GM12878 (cell line): ENCODE measurements around the gene GP9. TPM values are rescaled to one million over a fixed set of nuclear protein-coding genes. Genes with fewer than 3 reads are reported as not detected.

ENCODE experiments used
- ATAC-seq: fragments of 200-7000 bp; cut with Tn5 transposase; 3 replicates; pipeline ENCODE4 v1.9.1; 2020; ENCODE audit warnings: mild to moderate bottlenecking, moderate library complexity
- BruUV-seq: library from RNA; stranded (reverse); fragments of 400-500 nt; replicated peaks from 2 replicates; lab custom pipeline; 2021; lab: Mats Ljungman, UMichigan
- CTCF ChIA-PET: fragments of 300-600 bp; sonication (Branson Sonifier 250); formaldehyde crosslinking; extraction: SDS; loops from one replicate; lab custom pipeline; 2021; ENCODE audit warnings: inconsistent platforms; lab: Yijun Ruan, JAX
- POLR2A ChIA-PET: fragments of 350-600 bp; formaldehyde crosslinking; extraction: SDS; loops from one replicate; lab custom pipeline; 2021; ENCODE audit warnings: inconsistent platforms; lab: Charles Lee
- RAD21 ChIA-PET: fragments of 300-600 bp; sonication (Branson Sonifier 250); formaldehyde crosslinking; loops from one replicate; lab custom pipeline; 2023; ENCODE audit warnings: antibody characterized with exemption; ENCODE audit not compliant: unreplicated experiment; lab: Charles Lee
- SMC1A ChIA-PET: fragments of 300-600 bp; sonication (Branson Sonifier 250); formaldehyde crosslinking; loops from one replicate; lab custom pipeline; 2023; ENCODE audit not compliant: unreplicated experiment, uncharacterized antibody; lab: Charles Lee
- DNase-seq: peaks from one replicate; pipeline ENCODE4 v3.0.0-alpha.2; 2011; ENCODE audit warnings: low read depth, low spot score
- FAIRE-seq: peaks from 3 replicates; lab custom pipeline; 2011; peaks lifted over from hg19 to GRCh38; lab: Jason Lieb, UNC
- H2AFZ ChIP-seq: 2 replicates; pipeline ENCODE4 v1.6.0; 2011; ENCODE audit warnings: low read depth, low read length, control low read depth; ENCODE audit not compliant: control insufficient read depth
- H3K27ac ChIP-seq: 2 replicates; pipeline ENCODE4 v1.5.1; 2011; ENCODE audit warnings: control low read depth; ENCODE audit not compliant: control insufficient read depth, insufficient read depth
- H3K27me3 ChIP-seq, 2 experiments: replicated peaks in 1 of 2; 2 replicates each; pipeline versions ENCODE4 v1.6.0 to v1.6.1; 2011; ENCODE audit warnings: low read length in 1 of 2; ENCODE audit not compliant: control insufficient read depth in 2 of 2, insufficient read depth in 2 of 2
- H3K36me3 ChIP-seq, 2 experiments: 2 replicates each; pipeline ENCODE4 v1.5.1; 2011; ENCODE audit warnings: low read length in 1 of 2; ENCODE audit not compliant: control insufficient read depth in 2 of 2, insufficient read depth in 2 of 2
- H3K4me1 ChIP-seq: 2 replicates; pipeline ENCODE4 v1.6.1; 2011; ENCODE audit warnings: mild to moderate bottlenecking, low read length, moderate library complexity, mixed read lengths; ENCODE audit not compliant: control insufficient read depth, insufficient read depth
- H3K4me2 ChIP-seq: 2 replicates; pipeline ENCODE4 v1.6.0; 2011; ENCODE audit warnings: control low read depth; ENCODE audit not compliant: control insufficient read depth, insufficient read depth
- H3K4me3 ChIP-seq: fragments of 200-600 bp; sonication (generic); 2 replicates; pipeline ENCODE4 v1.5.1; 2016
- H3K79me2 ChIP-seq: 2 replicates; pipeline ENCODE4 v1.6.0; 2011; ENCODE audit warnings: low read length; ENCODE audit not compliant: control insufficient read depth, insufficient read depth
- H3K9ac ChIP-seq: 2 replicates; pipeline ENCODE4 v1.8.0; 2011; ENCODE audit warnings: low read length, control low read depth, mixed read lengths; ENCODE audit not compliant: control insufficient read depth, insufficient read depth
- H3K9me3 ChIP-seq: replicated peaks from 3 replicates; pipeline ENCODE4 v1.5.1; 2011; ENCODE audit warnings: mild to moderate bottlenecking, low read length; ENCODE audit not compliant: control insufficient read depth, insufficient read depth
- H4K20me1 ChIP-seq: 2 replicates; pipeline ENCODE4 v1.6.0; 2011; ENCODE audit not compliant: control insufficient read depth, insufficient read depth
- CBFB ChIP-seq: IDR thresholded peaks from 2 replicates; pipeline ENCODE4 v1.6.1; 2016; ENCODE audit warnings: antibody characterized with exemption, low read depth
- KLF5 ChIP-seq: fragments of 450-650 bp; IDR thresholded peaks from 2 replicates; pipeline ENCODE4 v1.6.1; 2014; ENCODE audit warnings: mild to moderate bottlenecking; ENCODE audit not compliant: partially characterized antibody
- MTA2 ChIP-seq: fragments of 450-650 bp; IDR thresholded peaks from 2 replicates; pipeline ENCODE4 v1.6.1; 2016; ENCODE audit warnings: low read depth, mild to moderate bottlenecking, moderate library complexity
- MXI1 ChIP-seq: fragments of 150-350 bp; IDR thresholded peaks from 2 replicates; pipeline ENCODE4 v1.6.1; 2011; ENCODE audit warnings: low read depth, mild to moderate bottlenecking, inconsistent platforms, low read length, improper control_type of control experiment
- WGBS: methylation state at CpG from one replicate; pipeline ENCODE4 v1.1.6; 2016; ENCODE audit warnings: low lambda C conversion rate; ENCODE audit not compliant: insufficient replicate concordance, insufficient coverage; ENCODE audit errors: missing lambda C conversion rate; 5-methylcytosine and 5-hydroxymethylcytosine counted together
- in situ Hi-C: fragments of 300-500 bp; cut with MboI; formaldehyde crosslinking; loops from 9 replicates; pipeline ENCODE4 v1.14.3; 2018; ENCODE audit warnings: mixed read lengths
- intact Hi-C: fragments of 100-400 bp; cut with micrococcal nuclease; formaldehyde crosslinking; loops from one replicate; pipeline ENCODE4 v1.14.2; 2022; ENCODE audit not compliant: unreplicated experiment
- polyA plus RNA-seq, 11 experiments: library from polyadenylated mRNA; depleted of rRNA in 4 of 11; unstranded in 6 of 11; stranded (reverse) in 5 of 11; fragments of >200 nt; fragmentation: Nextera tagmentation in 4 of 11; fragmentation: Illumina TruSeq in 1 of 11; extraction: Ambion mirVana in 4 of 11; extraction: Trizol in 1 of 11; gene quantifications; 1 replicate in 1 of 11; 2 replicates in 10 of 11; pipeline versions ENCODE4 v1.2.1 to v1.2.3, GENCODE V29; 2011 to 2016; ENCODE audit warnings: inconsistent platforms in 2 of 11, missing spikeins in 2 of 11, low read depth in 1 of 11
- total RNA-seq, 4 experiments: library from RNA; depleted of rRNA in 3 of 4; stranded (reverse); fragments of >200 nt in 3 of 4; fragmentation: Illumina TruSeq in 1 of 4; extraction: Trizol in 1 of 4; gene quantifications; 2 replicates each; pipeline versions ENCODE4 v1.2.1 to v1.2.3, GENCODE V29; 2013 to 2021

Gene GP9
- total and polyA plus RNA-seq, 10 of the 15 experiments (the other 5 are each of a cell fraction or from before 2014, with no cell fraction given), result 0.15 TPM; not detected in 9

- 53% methylated on average over 15 of the region's 15 CpGs for WGBS
- H2AFZ ChIP-seq, result no peak overlapping the region
- H3K4me1 ChIP-seq, result no peaks in the 10 kb centered on the region
- POLR2A ChIA-PET, result no interaction called here
- RAD21 ChIA-PET, result no interaction called here
- SMC1A ChIA-PET, result interaction anchor here (0.9 to 1.0 kb wide), 2 partner anchors 13 to 34 kb away, joined by 3 read pairs; no protein-coding TSS in a partner anchor
- no peak overlapping the region for H3K4me3 ChIP-seq
- no peaks in the 10 kb centered on the region for H3K9me3 ChIP-seq
- no peak for FAIRE-seq
- CTCF ChIA-PET, result interaction anchor here (1.1 to 2.5 kb wide), 2 partner anchors 13 to 70 kb away, joined by 3 to 10 read pairs; no protein-coding TSS in a partner anchor
- intact Hi-C loops (no loop called here), in situ Hi-C loops (no loop called here)
- H3K79me2 ChIP-seq, result no peaks in the 10 kb centered on the region
- H3K27me3 ChIP-seq, result no peaks in the 10 kb centered on the region; a peak in 2 of 4 replicates
- H3K4me2 ChIP-seq, result no peak overlapping the region
- H4K20me1 ChIP-seq, result no peaks in the 10 kb centered on the region
- H3K27ac ChIP-seq, result no peak overlapping the region
- H3K9ac ChIP-seq, result no peak overlapping the region
- TF ChIP-seq MTA2, result no peak
- H3K36me3 ChIP-seq, result no peaks in the 10 kb centered on the region
- no peak for DNase-seq
- BruUV-seq, result no TSS peak
- no peak for ATAC-seq
Measured at GRCh38 chr3:129040579-129041300, 19.8 kb upstream of the GP9 start.

- Histone ChIP-seq H4K20me1 (no peaks in the 10 kb centered on the region), H2AFZ (no peak overlapping the region), H3K79me2 (no peaks in the 10 kb centered on the region)
- in situ Hi-C loops, result no loop called here
- FAIRE-seq (no peak), ATAC-seq (no peak)
- WGBS, result 71% methylated on average over 43 of the region's 43 CpGs
- no TSS peak for BruUV-seq
- TF ChIP-seq MXI1 (no peak), CBFB (no peak), KLF5 (no peak)
- TF ChIP-seq, all 136 proteins: peak for 0
- Histone ChIP-seq H3K27me3 (no peaks in the 10 kb centered on the region), H3K4me2 (no peak overlapping the region), H3K27ac (no peak overlapping the region), H3K4me1 (no peaks in the 10 kb centered on the region), H3K9ac (no peak overlapping the region), H3K4me3 (no peak overlapping the region), H3K9me3 (no peaks in the 10 kb centered on the region; the same call in 2 of the 3 replicates), H3K36me3 (no peaks in the 10 kb centered on the region)
- DNase-seq, result no peak
- ChIA-PET CTCF (no interaction called here), SMC1A (no interaction called here), POLR2A (no interaction called here), RAD21 (no interaction called here)
- intact Hi-C loops, result no loop called here
Measured at GRCh38 chr3:129045675-129046036, 14.9 kb upstream of the GP9 start.
